ENCODE data around the gene CALU. TPM values are rescaled to one million over a fixed set of nuclear protein-coding genes. Genes with fewer than 3 reads are reported as not detected.
A peak's percentile ranks its signal among the peaks of the same experiment; 100 is the strongest.

Gene CALU
- total RNA-seq, 2 experiments from 2014 or later: 26.0 to 30.2 TPM

GRCh38 chr7:128791121-128791971 lies 52.2 kb downstream of the CALU start, which contains the start of gene CCDC136:
CCDC136 (plus strand) TSS chr7:128791968; CDS start chr7:128792412, 444 bp downstream.
- ATAC-seq (ENCODE audit: low read depth) (peak; percentile 90), DNase-seq (peak; percentile 85)
- H3K4me1 Mint-ChIP-seq: peaks cover 10% of the 10 kb centered on the region
- peak within 1 kb of the TSS; percentile 86 for H3K4me3 Mint-ChIP-seq
- peak within 1 kb of the TSS; percentile 73 for H3K27ac Mint-ChIP-seq
- peaks cover 38% of the 10 kb centered on the region for H3K27me3 Mint-ChIP-seq
- H3K36me3 Mint-ChIP-seq: no peaks in the 10 kb centered on the region
- no peaks in the 10 kb centered on the region for H3K9me3 Mint-ChIP-seq
- POLR2A ChIA-PET: interaction anchor here (0.9 to 1.3 kb wide), 4 partner anchors 52 to 263 kb away, joined by 4 to 5 read pairs (median 5); partner anchors contain the start of genes ATP6V1F and CALU

- POLR2A ChIA-PET: interaction anchor here (0.9 to 1.3 kb wide), 2 partner anchors 52 to 71 kb away, joined by 4 to 5 read pairs; partner anchors contain the start of genes ATP6V1F and CALU
- peak; percentile 33 for DNase-seq
- no peaks in the 10 kb centered on the region for H3K9me3 Mint-ChIP-seq
- H3K27ac Mint-ChIP-seq: no peak overlapping the region
- peaks cover 10% of the 10 kb centered on the region for H3K4me1 Mint-ChIP-seq
- no peaks in the 10 kb centered on the region for H3K36me3 Mint-ChIP-seq
- no peak for ATAC-seq (ENCODE audit: low read depth)
- peaks cover 32% of the 10 kb centered on the region for H3K27me3 Mint-ChIP-seq
- H3K4me3 Mint-ChIP-seq: peak overlapping the region; percentile 86
These were observed 52.8 kb downstream of the CALU start for GRCh38 chr7:128791972-128792327.

- H3K4me1 Mint-ChIP-seq: peaks cover 7% of the 10 kb centered on the region
- POLR2A ChIA-PET: interaction anchor here (0.9 kb wide), 1 partner anchor 53 kb away, joined by 4 read pairs; the partner anchor contains the start of gene CALU
- DNase-seq (no peak), ATAC-seq (ENCODE audit: low read depth) (no peak)
- H3K4me3 Mint-ChIP-seq: peak overlapping the region; percentile 34
- H3K9me3 Mint-ChIP-seq: no peaks in the 10 kb centered on the region
- H3K36me3 Mint-ChIP-seq: no peaks in the 10 kb centered on the region
- H3K27me3 Mint-ChIP-seq: peaks cover 27% of the 10 kb centered on the region
- H3K27ac Mint-ChIP-seq: no peak overlapping the region
These were observed 53.5 kb downstream of the CALU start for GRCh38 chr7:128792471-128793180.

- POLR2A ChIA-PET: no interaction called here
- H3K27me3 Mint-ChIP-seq: peaks cover 23% of the 10 kb centered on the region
- H3K36me3 Mint-ChIP-seq: no peaks in the 10 kb centered on the region
- DNase-seq (no peak), ATAC-seq (ENCODE audit: low read depth) (no peak)
- H3K4me1 Mint-ChIP-seq: peaks cover 7% of the 10 kb centered on the region
- no peak overlapping the region for H3K27ac Mint-ChIP-seq
- no peak overlapping the region for H3K4me3 Mint-ChIP-seq
- H3K9me3 Mint-ChIP-seq: no peaks in the 10 kb centered on the region
These were observed 54.0 kb downstream of the CALU start for GRCh38 chr7:128793181-128793547.

- Mint-ChIP-seq H3K9me3 (no peaks in the 10 kb centered on the region), H3K27ac (no peak overlapping the region), H3K4me1 (peaks cover 7% of the 10 kb centered on the region), H3K27me3 (peaks cover 15% of the 10 kb centered on the region), H3K36me3 (no peaks in the 10 kb centered on the region), H3K4me3 (no peak overlapping the region)
- ATAC-seq (ENCODE audit: low read depth): no peak
- DNase-seq: peak; percentile 46
- POLR2A ChIA-PET: no interaction called here
These were observed 54.9 kb downstream of the CALU start for GRCh38 chr7:128794020-128794419.

- H3K9me3 Mint-ChIP-seq: no peaks in the 10 kb centered on the region
- H3K27ac Mint-ChIP-seq: no peak overlapping the region
- ATAC-seq (ENCODE audit: low read depth) (no peak), DNase-seq (no peak)
- H3K4me1 Mint-ChIP-seq: peaks cover 7% of the 10 kb centered on the region
- no peak overlapping the region for H3K4me3 Mint-ChIP-seq
- peaks cover 11% of the 10 kb centered on the region for H3K27me3 Mint-ChIP-seq
- POLR2A ChIA-PET: no interaction called here
- H3K36me3 Mint-ChIP-seq: no peaks in the 10 kb centered on the region
These were observed 55.3 kb downstream of the CALU start for GRCh38 chr7:128794436-128794835.

- POLR2A ChIA-PET: no interaction called here
- H3K27me3 Mint-ChIP-seq: peaks cover 5% of the 10 kb centered on the region
- no peaks in the 10 kb centered on the region for H3K36me3 Mint-ChIP-seq
These were observed 56.0 kb downstream of the CALU start for GRCh38 chr7:128795129-128795528.

GRCh38 chr7:128796327-128796726 lies 57.2 kb downstream of the CALU start:
- H3K27me3 Mint-ChIP-seq: no peaks in the 10 kb centered on the region
- POLR2A ChIA-PET: no interaction called here
- ATAC-seq (ENCODE audit: low read depth): no peak
- no peaks in the 10 kb centered on the region for H3K9me3 Mint-ChIP-seq
- no peak overlapping the region for H3K27ac Mint-ChIP-seq
- H3K4me1 Mint-ChIP-seq: peaks cover 7% of the 10 kb centered on the region
- H3K36me3 Mint-ChIP-seq: no peaks in the 10 kb centered on the region
- no peak for DNase-seq
- no peak overlapping the region for H3K4me3 Mint-ChIP-seq

More at GRCh38 chr7:128795129-128795528, 56.0 kb downstream of the CALU start:
- Mint-ChIP-seq H3K9me3 (no peaks in the 10 kb centered on the region), H3K4me1 (peaks cover 7% of the 10 kb centered on the region), H3K4me3 (no peak overlapping the region), H3K27ac (no peak overlapping the region)
- DNase-seq (no peak), ATAC-seq (ENCODE audit: low read depth) (no peak)

GRCh38 chr7:128799451-128799850 lies 60.3 kb downstream of the CALU start:
- no peak overlapping the region for H3K4me3 Mint-ChIP-seq
- no peak overlapping the region for H3K27ac Mint-ChIP-seq
- no peaks in the 10 kb centered on the region for H3K27me3 Mint-ChIP-seq
- POLR2A ChIA-PET: no interaction called here
- no peaks in the 10 kb centered on the region for H3K9me3 Mint-ChIP-seq
- no peak for ATAC-seq (ENCODE audit: low read depth)
- H3K36me3 Mint-ChIP-seq: no peaks in the 10 kb centered on the region
- no peak for DNase-seq
- H3K4me1 Mint-ChIP-seq: no peaks in the 10 kb centered on the region

GRCh38 chr7:128800567-128800966 lies 61.4 kb downstream of the CALU start:
- POLR2A ChIA-PET: no interaction called here
- H3K9me3 Mint-ChIP-seq: no peaks in the 10 kb centered on the region
- H3K36me3 Mint-ChIP-seq: no peaks in the 10 kb centered on the region
- ATAC-seq (ENCODE audit: low read depth) (no peak), DNase-seq (no peak)
- H3K27ac Mint-ChIP-seq: no peak overlapping the region
- no peak overlapping the region for H3K4me3 Mint-ChIP-seq
- no peaks in the 10 kb centered on the region for H3K27me3 Mint-ChIP-seq
- H3K4me1 Mint-ChIP-seq: no peaks in the 10 kb centered on the region

- POLR2A ChIA-PET: no interaction called here
- H3K4me3 Mint-ChIP-seq: no peak overlapping the region
- no peak for DNase-seq
- no peaks in the 10 kb centered on the region for H3K9me3 Mint-ChIP-seq
- no peak overlapping the region for H3K27ac Mint-ChIP-seq
- no peaks in the 10 kb centered on the region for H3K4me1 Mint-ChIP-seq
- H3K27me3 Mint-ChIP-seq: no peaks in the 10 kb centered on the region
- no peaks in the 10 kb centered on the region for H3K36me3 Mint-ChIP-seq
- no peak for ATAC-seq (ENCODE audit: low read depth)
These were observed 61.8 kb downstream of the CALU start for GRCh38 chr7:128801003-128801402.

GRCh38 chr7:128801667-128802418 lies 62.7 kb downstream of the CALU start:
- ATAC-seq (ENCODE audit: low read depth): no peak
- no peaks in the 10 kb centered on the region for H3K4me1 Mint-ChIP-seq

GRCh38 chr7:128804484-128804883 lies 65.3 kb downstream of the CALU start:
- no peak overlapping the region for H3K4me3 Mint-ChIP-seq
- no peak for ATAC-seq (ENCODE audit: low read depth)
- no peak overlapping the region for H3K27ac Mint-ChIP-seq
- H3K36me3 Mint-ChIP-seq: no peaks in the 10 kb centered on the region
- H3K27me3 Mint-ChIP-seq: no peaks in the 10 kb centered on the region
- H3K9me3 Mint-ChIP-seq: no peaks in the 10 kb centered on the region
- H3K4me1 Mint-ChIP-seq: no peaks in the 10 kb centered on the region
- POLR2A ChIA-PET: no interaction called here
- DNase-seq: no peak

More at GRCh38 chr7:128801667-128802418, 62.7 kb downstream of the CALU start:
- no peak overlapping the region for H3K4me3 Mint-ChIP-seq
- POLR2A ChIA-PET: no interaction called here
- H3K36me3 Mint-ChIP-seq: no peaks in the 10 kb centered on the region
- H3K27me3 Mint-ChIP-seq: no peaks in the 10 kb centered on the region
- no peak for DNase-seq
- H3K27ac Mint-ChIP-seq: no peak overlapping the region
- no peaks in the 10 kb centered on the region for H3K9me3 Mint-ChIP-seq
